Measurements from ENCODE around the gene ID3.

Gene ID3

GRCh38 chr1:23559136-23559984 is at the start of gene ID3:
TSS of gene ID3 (minus strand) at chr1:23559501. CDS start at chr1:23559426, 75 bp downstream.
- no peak for TF ChIP-seq CTCF (IDR thresholded peaks at IDR 0.05)

- TF ChIP-seq CTCF (IDR thresholded peaks at IDR 0.05), result no peak
Observed at GRCh38 chr1:23607944-23608343, 48.6 kb upstream of the ID3 start.

- TF ChIP-seq CTCF (IDR thresholded peaks at IDR 0.05), result no peak
Observed at GRCh38 chr1:23601968-23602876, 42.9 kb upstream of the ID3 start.

- TF ChIP-seq CTCF (IDR thresholded peaks at IDR 0.05), result no peak
Observed at GRCh38 chr1:23601135-23601967, 42.0 kb upstream of the ID3 start.

GRCh38 chr1:23600283-23600682 is 41.0 kb upstream of the ID3 start:
- TF ChIP-seq CTCF (IDR thresholded peaks at IDR 0.05), result no peak

- TF ChIP-seq CTCF (IDR thresholded peaks at IDR 0.05), result no peak
Observed at GRCh38 chr1:23599125-23599524, 39.8 kb upstream of the ID3 start.

GRCh38 chr1:23598424-23598823 is 39.1 kb upstream of the ID3 start:
- TF ChIP-seq CTCF (IDR thresholded peaks at IDR 0.05), result no peak

All from LNCAP (cell line).